Activated naive CD8-positive, alpha-beta T cell treated with anti-CD3 and anti-CD28 coated beads, Interleukin-2, amount 10 ng/mL, durations not matched to agents 7 days and 5 days (primary cell): ENCODE data around the gene MAN2B2. TPM values are rescaled to one million over a fixed set of nuclear protein-coding genes. Genes with fewer than 3 reads are reported as not detected.
"Not testable (repeated sequence)": the region's sequence is repeated elsewhere in the genome, so short reads cannot be mapped to it uniquely, and the experiment has no call there.

Experiments
- ATAC-seq: fragments of 150-1000 bp; cut with Tn5 transposase; one replicate; pipeline ENCODE4 v1.10.0; 2021; ENCODE audit warnings: low read depth, moderate library complexity
- POLR2A ChIA-PET: fragments of 350-600 bp; sonication (Branson Sonifier 250); formaldehyde crosslinking; loops from one replicate; lab custom pipeline; 2021; ENCODE audit warnings: antibody characterized with exemption; lab: Charles Lee
- DNase-seq: peaks from one replicate; pipeline ENCODE4 v3.0.0; 2021
- H3K27ac Mint-ChIP-seq: one replicate; pipeline ENCODE4 v1.8.0; 2022; ENCODE audit warnings: mild to moderate bottlenecking, mixed read lengths
- H3K27me3 Mint-ChIP-seq: one replicate; pipeline ENCODE4 v1.8.0; 2022; ENCODE audit warnings: mild to moderate bottlenecking, moderate library complexity, mixed read lengths
- H3K36me3 Mint-ChIP-seq: one replicate; pipeline ENCODE4 v1.8.0; 2021; ENCODE audit warnings: mild to moderate bottlenecking, mixed read lengths
- H3K4me1 Mint-ChIP-seq: one replicate; pipeline ENCODE4 v1.8.0; 2021; ENCODE audit warnings: mixed read lengths
- H3K4me3 Mint-ChIP-seq: one replicate; pipeline ENCODE4 v1.8.0; 2022; ENCODE audit warnings: mild to moderate bottlenecking, moderate library complexity, mixed read lengths
- H3K9me3 Mint-ChIP-seq: one replicate; pipeline ENCODE4 v1.8.0; 2021; ENCODE audit warnings: mixed read lengths
- total RNA-seq, 2 experiments: library from RNA; stranded (reverse); gene quantifications; one replicate each; pipeline ENCODE4 v1.2.3, GENCODE V29; 2021

MAN2B2 gene
- total RNA-seq, 2 experiments from 2014 or later = 36.0 to 38.2 TPM

GRCh38 chr4:6643141-6643847 lies 68.3 kb downstream of the MAN2B2 start:
- no peak for ATAC-seq
- Mint-ChIP-seq H3K4me1 (peaks cover 18% of the 10 kb centered on the region), H3K27me3 (no peaks in the 10 kb centered on the region), H3K4me3 (no peak overlapping the region), H3K36me3 (peaks cover 25% of the 10 kb centered on the region), H3K27ac (peak overlapping the region; percentile 33), H3K9me3 (no peaks in the 10 kb centered on the region)
- POLR2A ChIA-PET = interaction anchor here (4.1 kb wide), 1 partner anchor 31 kb away, joined by 68 read pairs; a partner anchor contains a TSS
- no peak for DNase-seq

GRCh38 chr4:6644792-6645530 lies 70.0 kb downstream of the MAN2B2 start:
- H3K4me1 Mint-ChIP-seq = peaks cover 18% of the 10 kb centered on the region
- POLR2A ChIA-PET = interaction anchor here (0.7 to 1.1 kb wide), 5 partner anchors 12 to 71 kb away, joined by 3 to 7 read pairs (median 3); partner anchors contain the start of gene BLOC1S4
- no peak overlapping the region for H3K27ac Mint-ChIP-seq
- H3K4me3 Mint-ChIP-seq = no peak overlapping the region
- peaks cover 25% of the 10 kb centered on the region for H3K36me3 Mint-ChIP-seq
- DNase-seq (no peak), ATAC-seq (no peak)
- no peaks in the 10 kb centered on the region for H3K9me3 Mint-ChIP-seq
- H3K27me3 Mint-ChIP-seq = no peaks in the 10 kb centered on the region

- no peak for ATAC-seq
- H3K9me3 Mint-ChIP-seq = no peaks in the 10 kb centered on the region
- peaks cover 13% of the 10 kb centered on the region for H3K36me3 Mint-ChIP-seq
- POLR2A ChIA-PET = interaction anchor here (0.6 to 1.0 kb wide), 2 partner anchors 23 to 27 kb away, joined by 4 read pairs; a partner anchor contains a TSS
- no peak for DNase-seq
- no peak overlapping the region for H3K4me3 Mint-ChIP-seq
- no peak overlapping the region for H3K27ac Mint-ChIP-seq
- peaks cover 1% of the 10 kb centered on the region for H3K27me3 Mint-ChIP-seq
- H3K4me1 Mint-ChIP-seq = peaks cover 10% of the 10 kb centered on the region
Observed at GRCh38 chr4:6647169-6647568, 72.2 kb downstream of the MAN2B2 start.

DNA sequence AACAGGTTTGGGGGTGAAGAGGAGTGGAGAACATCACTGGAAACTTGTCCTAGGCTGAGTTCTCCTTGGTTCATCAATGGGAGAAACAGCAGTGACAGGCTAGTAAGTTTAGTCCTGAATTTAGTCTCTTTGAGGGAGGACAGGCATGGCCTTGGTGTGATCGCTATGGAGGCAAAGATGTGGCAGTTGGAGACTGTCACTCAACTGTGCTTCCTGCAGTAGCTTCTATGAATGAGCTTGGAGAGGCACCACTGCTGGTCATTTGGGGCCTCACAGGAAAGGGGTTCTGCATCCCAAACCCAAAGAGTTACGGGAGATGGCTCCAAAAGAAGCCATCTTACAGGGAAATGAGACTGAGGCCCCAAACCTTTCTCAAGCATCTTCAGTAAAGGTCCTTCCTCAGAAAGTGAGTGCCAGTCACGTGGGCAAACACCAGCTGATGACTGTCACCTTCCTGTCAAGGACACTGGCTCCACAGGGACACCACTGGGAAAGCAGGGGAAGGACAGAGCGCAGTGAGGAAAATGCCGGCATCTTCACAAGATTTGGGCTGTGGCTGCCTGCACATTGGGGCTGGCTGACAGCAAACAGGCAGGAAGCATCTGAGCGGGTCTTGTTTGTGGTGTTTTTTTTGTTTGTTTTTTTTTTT lies 72.7 kb downstream of the MAN2B2 start:
- DNase-seq = no peak
- POLR2A ChIA-PET = interaction anchor here (0.6 to 1.0 kb wide), 2 partner anchors 24 to 26 kb away, joined by 4 read pairs; a partner anchor contains a TSS
- H3K4me1 Mint-ChIP-seq = peaks cover 6% of the 10 kb centered on the region
- ATAC-seq = no peak
- no peak overlapping the region for H3K27ac Mint-ChIP-seq
- peaks cover 1% of the 10 kb centered on the region for H3K27me3 Mint-ChIP-seq
- no peak overlapping the region for H3K4me3 Mint-ChIP-seq
- peaks cover 9% of the 10 kb centered on the region for H3K36me3 Mint-ChIP-seq
- H3K9me3 Mint-ChIP-seq = no peaks in the 10 kb centered on the region

GRCh38 chr4:6649216-6649615 lies 74.2 kb downstream of the MAN2B2 start:
- DNase-seq (no peak), ATAC-seq (no peak)
- no peaks in the 10 kb centered on the region for H3K9me3 Mint-ChIP-seq
- H3K4me1 Mint-ChIP-seq = no peaks in the 10 kb centered on the region
- POLR2A ChIA-PET = interaction anchor here (0.5 kb wide), 1 partner anchor 11 kb away, joined by 3 read pairs; no protein-coding TSS in a partner anchor
- no peaks in the 10 kb centered on the region for H3K36me3 Mint-ChIP-seq
- H3K4me3 Mint-ChIP-seq = no peak overlapping the region
- H3K27ac Mint-ChIP-seq = no peak overlapping the region
- peaks cover 1% of the 10 kb centered on the region for H3K27me3 Mint-ChIP-seq

GRCh38 chr4:6654211-6654610 lies 79.2 kb downstream of the MAN2B2 start:
- not testable (repeated sequence) for H3K27ac Mint-ChIP-seq, DNase-seq, H3K4me1 Mint-ChIP-seq, ATAC-seq, H3K27me3 Mint-ChIP-seq, H3K9me3 Mint-ChIP-seq, H3K4me3 Mint-ChIP-seq, H3K36me3 Mint-ChIP-seq
- POLR2A ChIA-PET = interaction anchor here (1.2 kb wide), 1 partner anchor 13 kb away, joined by 3 read pairs; no protein-coding TSS in a partner anchor

DNA sequence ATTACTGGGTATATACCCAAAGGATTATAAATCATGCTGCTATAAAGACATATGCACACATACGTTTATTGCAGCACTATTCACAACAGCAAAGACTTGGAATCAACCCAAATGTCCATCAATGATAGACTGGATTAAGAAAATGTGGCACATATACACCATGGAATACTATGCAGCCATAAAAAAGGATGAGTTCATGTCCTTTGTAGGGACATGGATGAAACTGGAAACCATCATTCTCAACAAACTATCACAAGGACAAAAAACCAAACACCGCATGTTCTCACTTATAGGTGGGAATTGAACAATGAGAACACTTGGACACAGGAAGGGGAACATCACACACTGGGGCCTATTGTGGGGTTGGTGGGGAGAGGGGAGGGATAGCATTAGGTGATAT lies 80.3 kb downstream of the MAN2B2 start:
- H3K9me3 Mint-ChIP-seq, H3K27ac Mint-ChIP-seq, H3K4me1 Mint-ChIP-seq, POLR2A ChIA-PET, H3K4me3 Mint-ChIP-seq, H3K36me3 Mint-ChIP-seq, DNase-seq, ATAC-seq: not testable (repeated sequence)
- peaks cover 15% of the 10 kb centered on the region for H3K27me3 Mint-ChIP-seq

GRCh38 chr4:6655924-6656323 lies 80.9 kb downstream of the MAN2B2 start:
- H3K4me3 Mint-ChIP-seq = no peak overlapping the region
- ATAC-seq = no peak
- no peaks in the 10 kb centered on the region for H3K36me3 Mint-ChIP-seq
- peaks cover 20% of the 10 kb centered on the region for H3K27me3 Mint-ChIP-seq
- no peak for DNase-seq
- POLR2A ChIA-PET = interaction anchor here (0.7 to 1.7 kb wide), 4 partner anchors 14 to 415 kb away, joined by 3 to 5 read pairs (median 3); partner anchors contain the start of gene MRFAP1
- peaks cover 6% of the 10 kb centered on the region for H3K4me1 Mint-ChIP-seq
- H3K27ac Mint-ChIP-seq = no peak overlapping the region
- H3K9me3 Mint-ChIP-seq = no peaks in the 10 kb centered on the region

- Mint-ChIP-seq H3K27ac (no peak overlapping the region), H3K9me3 (no peaks in the 10 kb centered on the region), H3K36me3 (no peaks in the 10 kb centered on the region), H3K27me3 (peaks cover 31% of the 10 kb centered on the region), H3K4me3 (no peak overlapping the region), H3K4me1 (peaks cover 6% of the 10 kb centered on the region)
- ATAC-seq = no peak
- POLR2A ChIA-PET = interaction anchor here (0.7 to 2.1 kb wide), 4 partner anchors 12 to 23 kb away, joined by 3 to 19 read pairs (median 4); partner anchors contain the start of gene MRFAP1
- DNase-seq = no peak
Observed at GRCh38 chr4:6657242-6658208, 82.5 kb downstream of the MAN2B2 start.

GRCh38 chr4:6658209-6658595 lies 83.2 kb downstream of the MAN2B2 start:
- Mint-ChIP-seq H3K4me1 (peaks cover 6% of the 10 kb centered on the region), H3K27ac (no peak overlapping the region), H3K36me3 (no peaks in the 10 kb centered on the region), H3K4me3 (peak overlapping the region; percentile 68), H3K9me3 (no peaks in the 10 kb centered on the region), H3K27me3 (peaks cover 38% of the 10 kb centered on the region)
- no peak for ATAC-seq
- DNase-seq = no peak
- POLR2A ChIA-PET = interaction anchor here (0.7 to 2.1 kb wide), 3 partner anchors 13 to 22 kb away, joined by 3 to 19 read pairs (median 3); partner anchors contain the start of gene MRFAP1

GRCh38 chr4:6658597-6659075 lies 83.6 kb downstream of the MAN2B2 start:
- peak; percentile 82 for ATAC-seq
- peaks cover 43% of the 10 kb centered on the region for H3K27me3 Mint-ChIP-seq
- peak; percentile 68 for DNase-seq
- peak overlapping the region; percentile 68 for H3K4me3 Mint-ChIP-seq
- POLR2A ChIA-PET = interaction anchor here (1.2 to 2.1 kb wide), 3 partner anchors 13 to 17 kb away, joined by 3 to 19 read pairs (median 18); partner anchors contain the start of gene MRFAP1
- no peaks in the 10 kb centered on the region for H3K9me3 Mint-ChIP-seq
- no peak overlapping the region for H3K27ac Mint-ChIP-seq
- no peaks in the 10 kb centered on the region for H3K36me3 Mint-ChIP-seq
- peaks cover 6% of the 10 kb centered on the region for H3K4me1 Mint-ChIP-seq

DNA sequence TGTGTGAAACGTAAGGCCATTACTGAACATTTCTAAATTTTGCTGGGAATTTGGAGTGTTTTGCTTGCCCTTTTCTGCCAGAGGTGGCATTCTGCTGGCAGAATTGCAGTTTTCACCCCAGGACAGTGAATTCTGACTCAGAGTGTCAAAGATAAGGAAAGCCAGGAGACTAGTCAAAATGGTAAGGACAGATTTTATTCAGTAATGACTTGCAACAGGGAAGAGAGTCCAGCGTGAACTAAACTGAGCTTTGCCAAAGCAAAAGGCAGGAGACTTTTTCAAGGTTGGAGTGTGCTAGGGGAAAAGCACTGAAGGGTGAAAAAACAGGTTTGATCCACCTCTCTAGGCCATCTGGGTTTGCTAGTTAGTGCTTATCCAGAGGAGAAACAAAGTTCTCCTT lies 84.9 kb downstream of the MAN2B2 start:
- Mint-ChIP-seq H3K36me3 (no peaks in the 10 kb centered on the region), H3K9me3 (no peaks in the 10 kb centered on the region), H3K27ac (no peak overlapping the region), H3K4me1 (peaks cover 6% of the 10 kb centered on the region), H3K4me3 (no peak overlapping the region), H3K27me3 (peaks cover 44% of the 10 kb centered on the region)
- no peak for DNase-seq
- POLR2A ChIA-PET = interaction anchor here (0.7 to 2.1 kb wide), 3 partner anchors 10 to 18 kb away, joined by 3 to 19 read pairs (median 18); partner anchors contain the start of gene MRFAP1
- ATAC-seq = no peak
